Erythroblast (primary cell): ENCODE data around the gene COG5.
"Not testable (repeated sequence)": the region's sequence is repeated elsewhere in the genome, so short reads cannot be mapped to it uniquely, and the experiment has no call there.

Source experiments
- GATA1 ChIP-seq: IDR thresholded peaks from 2 replicates; pipeline ENCODE4 v1.6.1; 2011; ENCODE audit warnings: low read depth, mild to moderate bottlenecking, control low read depth, low read length, moderate library complexity
- POLR2A ChIP-seq: IDR thresholded peaks from 2 replicates; pipeline ENCODE4 v1.6.1; 2011; ENCODE audit warnings: mild to moderate bottlenecking, low read length

- not testable (repeated sequence) for TF ChIP-seq POLR2A, GATA1
These were observed 342.9 kb downstream of the COG5 start for GRCh38 chr7:107220806-107221205.
